Daoy (cell line): ENCODE measurements around the gene PTRHD1. TPM values are rescaled to one million over a fixed set of nuclear protein-coding genes. Genes with fewer than 3 reads are reported as not detected.

ENCODE experiments used
- DNase-seq: peaks from one replicate; pipeline ENCODE4 v3.0.0-alpha.2; 2015; ENCODE audit warnings: low read depth
- total RNA-seq: library from RNA; depleted of rRNA; stranded (reverse); fragments of >200 nt; shearing (Covaris generic); gene quantifications from 2 replicates; pipeline ENCODE4 v1.2.3, GENCODE V29; 2014; rRNA removed

Gene PTRHD1, protein sequence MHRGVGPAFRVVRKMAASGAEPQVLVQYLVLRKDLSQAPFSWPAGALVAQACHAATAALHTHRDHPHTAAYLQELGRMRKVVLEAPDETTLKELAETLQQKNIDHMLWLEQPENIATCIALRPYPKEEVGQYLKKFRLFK
- 41.0 and 46.4 TPM in 2 replicates for total RNA-seq

- peak; percentile 97 for DNase-seq
Observed at GRCh38 chr2:24792874-24793760, at the start of gene PTRHD1, which contains the start of gene CENPO. Gene PTRHD1 (minus strand): TSS chr2:24793391. CDS start chr2:24793377, 14 bp downstream. Gene CENPO (plus strand): TSS chr2:24793425. CDS start chr2:24793920, 495 bp downstream.

DNA sequence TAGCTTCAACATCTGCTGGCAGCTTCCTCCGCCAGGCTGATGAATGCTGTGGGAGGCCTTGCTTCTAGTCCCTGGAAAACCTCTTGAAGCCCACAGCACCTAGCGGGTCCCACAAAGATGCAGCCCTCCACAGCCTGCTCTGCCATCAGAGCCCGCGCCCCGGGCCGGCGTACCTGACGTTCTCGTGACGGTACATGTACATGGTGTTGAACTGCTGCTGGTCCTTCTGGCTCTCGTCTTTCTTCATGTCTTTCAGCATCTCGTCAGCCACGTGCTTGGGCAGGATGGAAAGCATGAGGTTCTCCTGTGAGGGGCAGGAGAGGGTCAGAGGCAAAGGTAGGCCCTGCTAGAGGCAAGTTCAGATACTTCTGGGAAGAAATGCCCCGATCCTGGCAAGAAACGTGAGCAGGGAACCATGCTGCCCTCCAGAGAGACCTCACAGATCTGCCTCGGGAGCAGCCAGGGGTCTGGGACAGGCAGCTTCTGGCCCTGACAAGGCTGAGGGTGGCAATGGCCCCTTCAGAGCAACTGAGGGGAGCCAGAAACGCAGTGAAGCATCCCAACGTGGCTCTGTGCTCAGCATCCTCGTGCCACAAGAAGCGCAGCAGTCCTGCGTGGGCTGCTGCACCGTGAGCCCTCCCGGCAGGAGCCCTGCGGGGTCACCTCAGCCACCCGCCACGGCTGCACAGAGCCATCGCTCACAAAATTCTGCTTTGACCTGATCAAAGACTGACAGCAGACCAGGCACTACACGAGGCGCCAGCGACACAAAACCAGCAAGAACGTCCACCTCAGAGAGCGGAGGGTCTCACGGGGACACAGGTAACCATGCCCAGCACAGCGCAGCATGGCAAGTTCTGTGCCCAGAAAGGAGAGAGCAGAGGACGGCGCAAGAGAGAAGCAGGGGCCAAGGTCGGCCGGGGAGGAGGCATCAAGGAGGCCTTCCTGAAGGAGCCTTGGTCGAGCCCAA, 49.2 kb upstream of the PTRHD1 start:
- no peak for DNase-seq

- DNase-seq, result no peak
Observed at GRCh38 chr2:24840962-24841945, 48.1 kb upstream of the PTRHD1 start.

DNA sequence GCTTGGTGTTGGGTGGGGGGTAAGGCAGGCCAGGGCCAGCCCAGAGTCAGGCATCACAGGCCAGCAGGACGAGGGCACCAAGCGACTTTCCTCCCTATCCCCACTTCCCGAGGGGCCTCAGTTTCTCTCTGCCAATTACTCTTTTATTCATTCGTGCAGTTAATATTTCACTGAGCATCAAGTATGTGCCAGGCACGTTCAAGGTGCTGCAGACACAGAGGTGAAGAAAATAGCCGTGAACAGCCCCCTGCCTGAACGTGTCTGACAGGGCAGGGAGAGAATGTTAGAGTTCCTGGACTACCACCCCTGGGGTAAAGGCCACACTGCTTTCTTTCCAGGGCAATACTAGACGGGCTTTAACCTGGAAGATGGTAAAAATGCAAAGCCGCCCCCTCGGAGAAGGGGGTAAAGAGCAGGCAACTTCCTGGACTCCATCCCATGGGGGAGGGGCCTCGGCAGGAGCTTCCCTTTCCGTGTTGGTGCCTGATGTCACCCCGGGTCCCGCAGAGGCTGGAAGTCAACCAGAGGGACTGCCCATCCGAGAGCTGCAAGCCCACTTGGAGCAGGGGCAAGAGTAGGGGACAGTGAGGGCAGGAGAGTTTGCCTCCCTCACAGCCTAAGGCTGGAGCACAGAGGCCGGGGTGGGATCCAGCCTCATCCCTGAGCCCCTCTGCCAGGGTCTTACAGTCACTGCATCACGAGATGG, 47.1 kb upstream of the PTRHD1 start:
- DNase-seq, result no peak

- DNase-seq, result no peak
Observed at GRCh38 chr2:24839729-24840128, 46.5 kb upstream of the PTRHD1 start.

DNA sequence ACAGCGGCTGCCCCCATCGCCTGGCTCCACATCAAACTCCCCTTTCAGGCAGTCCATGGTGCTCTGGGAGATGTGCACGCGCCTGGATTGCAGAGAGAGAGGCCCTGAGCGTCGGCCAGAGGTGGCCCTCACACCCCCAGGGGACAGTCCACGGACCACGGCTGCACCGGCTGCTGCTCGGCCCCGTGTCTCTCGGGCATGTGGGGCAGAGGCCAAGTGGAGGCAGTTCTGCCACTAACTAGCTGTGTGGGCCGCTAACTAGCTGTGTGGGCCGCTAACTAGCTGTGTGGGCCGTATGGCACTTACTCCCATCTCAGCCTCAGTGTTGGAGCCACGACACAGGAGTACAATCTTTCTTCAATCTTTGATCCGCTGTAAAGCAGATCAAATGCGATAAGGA, 45.4 kb upstream of the PTRHD1 start:
- DNase-seq, result no peak

GRCh38 chr2:24837996-24838513, 44.9 kb upstream of the PTRHD1 start:
- DNase-seq, result no peak

GRCh38 chr2:24836706-24837105, 43.5 kb upstream of the PTRHD1 start:
- no peak for DNase-seq

- no peak for DNase-seq
Observed at GRCh38 chr2:24836206-24836605, 43.0 kb upstream of the PTRHD1 start.

- DNase-seq, result peak; percentile 84
Observed at GRCh38 chr2:24835411-24835810, 42.2 kb upstream of the PTRHD1 start.

- DNase-seq, result no peak
Observed at GRCh38 chr2:24834733-24835395, 41.7 kb upstream of the PTRHD1 start.

- DNase-seq, result no peak
Observed at GRCh38 chr2:24833821-24834732, 40.9 kb upstream of the PTRHD1 start.

GRCh38 chr2:24832931-24833701, 39.9 kb upstream of the PTRHD1 start:
- DNase-seq, result no peak

DNA sequence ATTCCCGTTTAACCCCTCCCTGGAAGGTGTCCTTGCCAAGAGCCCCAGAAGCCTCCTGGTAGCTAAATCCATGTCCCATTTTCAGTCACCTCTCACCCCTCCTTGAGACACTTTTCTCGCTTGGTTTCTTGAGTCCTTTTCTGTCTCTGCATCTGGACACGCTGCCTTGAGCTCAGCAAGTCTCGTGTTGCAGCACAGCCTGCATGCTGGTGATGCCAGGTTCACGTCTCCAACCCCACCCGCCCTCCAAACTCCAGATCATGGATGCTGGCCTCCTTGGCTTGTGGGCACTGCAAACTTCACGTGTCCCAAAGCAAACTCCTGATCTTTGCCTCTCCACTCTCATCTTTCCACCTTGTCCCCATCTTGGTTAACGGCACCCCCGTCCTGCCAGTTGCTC, 39.3 kb upstream of the PTRHD1 start:
- DNase-seq, result no peak

- no peak for DNase-seq
Observed at GRCh38 chr2:24832073-24832461, 38.9 kb upstream of the PTRHD1 start.

- DNase-seq, result no peak
Observed at GRCh38 chr2:24831221-24832072, 38.3 kb upstream of the PTRHD1 start.
